Testis (tissue), 3 donors: ENCODE data around the gene USP43. TPM values are rescaled to one million over a fixed set of nuclear protein-coding genes. Genes with fewer than 3 reads are reported as not detected.
A peak's percentile ranks its signal among the peaks of the same experiment; 100 is the strongest.

Experiments used
- DNase-seq: peaks from one replicate; pipeline ENCODE4 v3.0.0-alpha.2; 2019
- H3K27ac ChIP-seq, 2 donors: fragments of 200-600 bp; sonication (generic); one replicate each; pipeline ENCODE4 v1.5.1; 2019
- H3K27me3 ChIP-seq: fragments of 200-600 bp; sonication (generic); one replicate; pipeline ENCODE4 v1.5.1; 2019
- H3K36me3 ChIP-seq: fragments of 200-600 bp; sonication (generic); one replicate; pipeline ENCODE4 v1.5.1; 2017; ENCODE audit warnings: low read depth; ENCODE audit errors: missing control alignments
- H3K4me1 ChIP-seq: fragments of 200-600 bp; sonication (generic); one replicate; pipeline ENCODE4 v1.5.1; 2019
- H3K4me3 ChIP-seq, 2 donors: fragments of 200-600 bp; sonication (generic); one replicate each; pipeline ENCODE4 v1.5.1; 2017 to 2019
- H3K9me3 ChIP-seq: fragments of 200-600 bp; sonication (generic); one replicate; pipeline ENCODE4 v1.5.1; 2017
- CTCF ChIP-seq, 3 experiments: fragments of 450-650 bp in 2 of 3; fragments of 200-600 bp in 1 of 3; sonication (generic) in 1 of 3; IDR thresholded peaks; one replicate each; pipeline ENCODE4 v1.5.1; 2016 to 2019; ENCODE audit warnings: antibody characterized with exemption in 3 of 3, mild to moderate bottlenecking in 2 of 3, moderate library complexity in 1 of 3
- POLR2A ChIP-seq: fragments of 450-650 bp; IDR thresholded peaks from one replicate; pipeline ENCODE4 v1.6.1; 2017; ENCODE audit warnings: antibody characterized with exemption, mild to moderate bottlenecking, moderate library complexity
- WGBS, 2 donors: methylation state at CpG; one replicate each; pipeline ENCODE4 v1.1.5; 2018; 5-methylcytosine and 5-hydroxymethylcytosine counted together
- intact Hi-C: fragments of 100-400 bp; cut with DNase I; formaldehyde crosslinking; loops from one replicate; pipeline ENCODE4 v1.15.1; 2023; ENCODE audit warnings: low total_unique reads
- polyA plus RNA-seq: library from polyadenylated mRNA; stranded (reverse); fragments of 350-450 nt; fragmentation: Illumina TruSeq; extraction: RNeasy Lipid Tissue Mini Kit (QIAGEN cat#74804); gene quantifications from one replicate; pipeline ENCODE4 v1.2.3, GENCODE V29; 2014; ENCODE audit warnings: low read depth, low replicate concordance; ENCODE audit not compliant: insufficient read depth
- total RNA-seq, 2 donors: library from RNA; depleted of rRNA; stranded (reverse); fragments of >200 nt; gene quantifications; one replicate each; pipeline ENCODE4 v1.2.3, GENCODE V29; 2016

USP43 gene
- total and polyA plus RNA-seq, 3 donors from 2014 or later = 4.6 to 7.2 (median 6.4) TPM

- intact Hi-C loops = no loop called here
- no peaks in the 10 kb centered on the region for H3K27me3 ChIP-seq
- peak; percentile 17 for DNase-seq
- no peaks in the 10 kb centered on the region for H3K9me3 ChIP-seq
- no peak overlapping the region for H3K4me3 ChIP-seq
- no peak overlapping the region for H3K27ac ChIP-seq
- TF ChIP-seq POLR2A = no peak
- TF ChIP-seq CTCF (IDR thresholded peaks at IDR 0.05) = peak in 2 of 3 experiments; percentile 19 to 22
- 84 to 88% methylated on average over 4 of the region's 4 CpGs for WGBS, 2 donors
- no peaks in the 10 kb centered on the region for H3K36me3 ChIP-seq
- H3K4me1 ChIP-seq = no peaks in the 10 kb centered on the region
These were observed 30.8 kb downstream of the USP43 start for GRCh38 chr17:9676084-9676483.

- no peak for TF ChIP-seq POLR2A
- no peak for TF ChIP-seq CTCF (IDR thresholded peaks at IDR 0.05)
- Histone ChIP-seq H3K9me3 (no peaks in the 10 kb centered on the region), H3K4me1 (no peaks in the 10 kb centered on the region), H3K27me3 (no peaks in the 10 kb centered on the region), H3K27ac (no peak overlapping the region), H3K4me3 (no peak overlapping the region), H3K36me3 (no peaks in the 10 kb centered on the region)
- WGBS, 2 donors = 85 to 87% methylated on average over 4 of the region's 4 CpGs
- intact Hi-C loops = no loop called here
- DNase-seq = no peak
These were observed 31.5 kb downstream of the USP43 start for GRCh38 chr17:9676820-9677310.

DNA sequence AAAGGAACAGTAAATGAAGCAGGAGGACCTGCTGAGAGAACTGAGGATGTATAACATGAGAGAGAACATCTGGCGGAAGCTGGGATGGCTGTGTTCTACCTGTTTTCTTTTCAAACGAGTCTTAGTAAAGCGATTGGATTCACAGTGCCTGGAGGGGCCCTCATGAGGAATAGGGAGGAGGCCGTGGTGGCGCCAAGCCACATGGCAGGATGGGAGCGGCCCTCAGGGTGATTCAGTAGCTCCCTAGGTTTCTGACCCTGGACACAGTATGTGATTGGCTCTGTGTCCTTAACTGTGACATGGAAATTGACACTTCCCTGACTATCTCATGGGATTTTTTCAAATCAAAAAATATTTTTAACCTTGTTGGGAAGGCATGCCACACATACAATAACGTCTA is 32.1 kb downstream of the USP43 start:
- H3K4me1 ChIP-seq = no peaks in the 10 kb centered on the region
- DNase-seq = no peak
- intact Hi-C loops = no loop called here
- H3K36me3 ChIP-seq = no peaks in the 10 kb centered on the region
- TF ChIP-seq CTCF (IDR thresholded peaks at IDR 0.05) (no peak), POLR2A (no peak)
- no peak overlapping the region for H3K4me3 ChIP-seq
- H3K9me3 ChIP-seq = no peaks in the 10 kb centered on the region
- H3K27ac ChIP-seq = no peak overlapping the region
- no peaks in the 10 kb centered on the region for H3K27me3 ChIP-seq
- 76 to 81% methylated on average over 7 of the region's 7 CpGs for WGBS, 2 donors

DNA sequence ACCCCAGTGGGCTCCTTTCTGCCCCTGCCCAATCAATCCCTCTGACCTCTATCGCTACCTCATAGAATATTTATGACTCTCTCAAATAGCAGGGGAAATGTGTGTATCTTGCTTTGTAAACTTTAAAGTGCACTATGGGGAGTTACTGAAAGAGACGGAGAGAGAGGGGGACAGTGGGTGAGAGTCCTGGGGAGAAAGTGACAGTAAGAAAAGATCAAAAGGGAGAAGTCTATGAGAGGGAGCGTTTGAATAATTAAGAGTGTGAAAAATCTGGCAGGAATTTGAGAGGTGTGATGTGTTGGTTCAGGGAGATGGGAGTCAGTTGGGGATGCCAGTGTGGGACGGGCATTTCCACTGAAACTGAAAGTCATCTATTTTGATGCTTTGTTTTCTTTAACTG is 32.6 kb downstream of the USP43 start:
- H3K27me3 ChIP-seq = no peaks in the 10 kb centered on the region
- no peaks in the 10 kb centered on the region for H3K4me1 ChIP-seq
- no peak overlapping the region for H3K4me3 ChIP-seq
- intact Hi-C loops = no loop called here
- TF ChIP-seq POLR2A (no peak), CTCF (IDR thresholded peaks at IDR 0.05) (no peak)
- 75 to 76% methylated on average over 4 of the region's 4 CpGs for WGBS, 2 donors
- DNase-seq = no peak
- no peaks in the 10 kb centered on the region for H3K36me3 ChIP-seq
- H3K27ac ChIP-seq = no peak overlapping the region
- H3K9me3 ChIP-seq = no peaks in the 10 kb centered on the region

DNA sequence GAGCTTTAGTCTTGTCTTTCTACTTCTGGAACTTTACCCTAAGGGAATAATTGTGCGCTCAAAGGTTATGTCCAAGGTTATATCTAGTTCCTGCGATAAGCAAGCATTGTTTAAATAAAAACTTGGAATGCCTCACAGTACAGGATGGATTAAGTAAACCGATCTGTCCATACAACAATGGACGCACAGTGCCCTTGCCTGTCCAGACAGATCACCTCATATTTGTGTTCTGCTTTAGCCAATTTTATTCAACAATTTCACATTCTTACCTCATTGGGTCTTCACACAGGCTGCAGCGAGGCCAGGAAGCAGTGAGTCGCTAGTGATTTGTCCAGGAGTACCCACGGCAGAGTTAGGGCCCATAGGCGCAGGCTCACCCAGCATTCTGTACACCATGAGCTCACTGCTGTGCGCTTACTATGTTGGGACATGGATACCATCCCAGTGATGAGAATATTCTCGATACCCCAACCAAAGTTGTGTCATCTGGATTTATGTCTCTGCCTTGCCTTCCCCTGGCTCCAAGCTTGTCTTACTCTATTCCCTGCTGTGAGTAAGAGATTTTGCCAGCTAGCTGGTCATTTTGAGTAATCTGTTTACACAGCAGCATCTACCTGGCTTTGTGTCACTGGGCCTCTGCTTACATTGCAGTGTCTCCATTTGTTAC is 39.8 kb downstream of the USP43 start:
- H3K4me3 ChIP-seq = no peak overlapping the region
- H3K4me1 ChIP-seq = no peaks in the 10 kb centered on the region
- no peaks in the 10 kb centered on the region for H3K36me3 ChIP-seq
- no peak for DNase-seq
- TF ChIP-seq POLR2A = no peak
- no peak for TF ChIP-seq CTCF (IDR thresholded peaks at IDR 0.05)
- H3K27me3 ChIP-seq = no peaks in the 10 kb centered on the region
- 88 to 92% methylated on average over 10 of the region's 10 CpGs for WGBS, 2 donors
- H3K27ac ChIP-seq = no peak overlapping the region
- H3K9me3 ChIP-seq = no peaks in the 10 kb centered on the region
- intact Hi-C loops = no loop called here
